Cardiac septum (tissue), 1 donor: ENCODE measurements around the gene SCEL. TPM values are rescaled to one million over a fixed set of nuclear protein-coding genes. Genes with fewer than 3 reads are reported as not detected.
"Not testable (repeated sequence)": the region's sequence is repeated elsewhere in the genome, so short reads cannot be mapped to it uniquely, and the experiment has no call there.

ENCODE experiments used
- DNase-seq: peaks from one replicate; pipeline ENCODE4 v3.0.0-alpha.2; 2020; ENCODE audit warnings: low spot score
- intact Hi-C: fragments of 100-400 bp; cut with DNase I; formaldehyde crosslinking; loops from one replicate; pipeline ENCODE4 v1.14.0; 2022
- total RNA-seq: library from RNA; stranded (reverse); fragmentation: NEBNext Ultra II Directional; extraction: Animal tissue kit (Norgen Biotek cat#: 25700); gene quantifications from one replicate; pipeline ENCODE4 v1.2.1, GENCODE V29; 2021
- donor health status: DM: no; HTN: no; CAD: no.

SCEL gene
- total RNA-seq, 1 donor from 2014 or later = not detected

- intact Hi-C loops = no loop called here
- no peak for DNase-seq
These were observed 84.6 kb downstream of the SCEL start for GRCh38 chr13:77620138-77620537.

DNA sequence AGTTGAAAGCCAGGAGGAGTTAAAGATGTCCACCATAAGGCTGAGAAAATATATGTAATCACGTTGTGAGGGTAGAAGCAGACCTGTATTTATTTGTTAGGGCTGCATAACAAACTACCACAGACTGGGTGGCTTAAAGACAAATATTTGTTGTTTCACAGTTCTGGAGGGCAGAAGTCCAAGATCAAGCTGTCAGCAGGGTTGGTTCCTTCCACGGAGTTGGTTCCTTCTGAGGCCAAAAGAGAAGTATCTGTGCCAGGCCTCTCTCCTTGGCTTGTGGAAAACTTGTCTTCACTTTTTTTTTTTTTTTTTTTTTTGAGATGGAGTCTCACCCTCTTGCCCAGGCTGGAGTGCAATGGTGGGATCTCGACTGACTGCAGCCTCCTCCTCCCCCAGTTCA is 88.3 kb downstream of the SCEL start:
- intact Hi-C loops = no loop called here
- DNase-seq = no peak

DNA sequence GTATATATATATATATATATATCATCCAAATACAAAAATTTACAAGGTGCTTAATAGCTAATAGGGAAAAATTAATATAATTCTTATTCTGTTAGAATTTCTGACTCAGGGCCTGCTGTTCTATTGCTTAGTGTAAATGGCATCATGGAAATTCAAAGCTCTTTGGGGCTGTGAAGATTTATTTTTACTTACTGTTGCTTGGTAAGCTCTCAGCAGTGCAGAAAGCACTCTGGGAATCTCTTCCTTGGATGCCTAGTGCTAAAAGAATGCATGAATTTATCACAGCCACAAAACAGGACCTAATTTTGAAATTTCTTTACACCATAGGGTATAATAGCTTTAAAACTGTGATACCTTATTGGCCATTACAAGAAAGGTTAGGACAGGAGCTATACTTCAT is 92.7 kb downstream of the SCEL start:
- intact Hi-C loops = no loop called here
- DNase-seq = no peak

- DNase-seq = no peak
- intact Hi-C loops = no loop called here
These were observed 102.1 kb downstream of the SCEL start for GRCh38 chr13:77637588-77637987.

DNA sequence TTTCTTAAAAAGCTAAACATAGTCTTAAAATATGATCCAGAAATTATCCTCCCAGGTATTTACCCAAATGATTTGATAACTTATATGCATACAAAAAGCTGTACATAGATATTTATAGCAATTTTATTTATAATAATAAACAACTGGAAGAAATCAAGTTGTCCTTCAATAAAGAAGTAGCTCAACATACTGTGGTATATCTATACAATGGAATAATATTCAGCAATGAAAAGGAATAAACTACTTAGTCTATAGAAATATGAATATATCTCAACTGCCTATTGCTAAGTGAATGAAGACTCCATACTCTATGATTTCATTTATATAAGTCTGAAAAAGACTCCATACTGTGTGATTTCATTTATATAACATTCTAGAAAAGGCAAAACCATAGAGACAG is 114.9 kb downstream of the SCEL start:
- intact Hi-C loops = no loop called here
- DNase-seq = no peak

GRCh38 chr13:77653301-77653700 is 117.8 kb downstream of the SCEL start:
- DNase-seq = no peak
- intact Hi-C loops = no loop called here

- DNase-seq, intact Hi-C loops: not testable (repeated sequence)
These were observed 124.5 kb downstream of the SCEL start for GRCh38 chr13:77660016-77660415.

- intact Hi-C loops = no loop called here
- no peak for DNase-seq
These were observed 125.3 kb downstream of the SCEL start for GRCh38 chr13:77660841-77661250.

DNA sequence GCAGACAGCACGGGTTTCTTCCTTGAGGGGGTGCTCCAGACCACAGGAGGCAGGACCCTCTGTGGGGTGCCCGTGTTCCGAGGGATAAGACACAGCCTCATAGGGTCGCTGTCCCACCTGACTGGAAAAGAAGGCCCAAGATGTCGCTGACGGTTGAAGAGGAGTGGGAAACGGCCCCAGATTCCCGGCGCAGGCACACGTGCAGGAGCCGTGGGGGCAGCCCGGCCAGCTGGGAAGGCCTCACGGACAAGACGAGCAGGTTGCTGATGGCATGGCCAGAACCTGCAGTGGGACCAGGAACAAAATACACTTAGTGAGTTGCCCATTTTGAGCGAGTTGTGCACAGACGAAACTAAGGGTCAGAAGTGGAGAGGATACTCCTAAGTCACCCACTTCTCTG is 126.8 kb downstream of the SCEL start:
- intact Hi-C loops, DNase-seq: not testable (repeated sequence)

DNA sequence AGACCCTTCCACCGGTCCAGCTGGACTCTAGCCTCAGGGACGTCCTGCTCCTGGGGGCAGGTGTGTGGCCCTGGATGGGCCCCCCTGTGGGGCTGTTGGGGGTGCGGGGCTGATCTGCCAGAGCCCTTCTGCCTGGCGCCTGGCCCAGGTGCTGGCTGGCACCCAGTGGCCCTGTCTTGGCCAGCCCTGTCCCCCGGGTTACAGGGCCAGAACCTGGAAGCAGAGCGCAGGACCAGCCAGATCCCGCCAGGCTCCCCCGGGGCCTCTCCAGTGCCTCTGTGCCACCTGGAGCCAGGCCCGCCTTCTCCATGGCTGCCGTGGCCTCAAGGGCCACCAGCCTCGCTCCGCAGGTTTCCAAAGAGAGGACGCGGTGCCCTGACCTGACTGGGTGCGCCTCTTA is 127.3 kb downstream of the SCEL start:
- intact Hi-C loops, DNase-seq: not testable (repeated sequence)

DNA sequence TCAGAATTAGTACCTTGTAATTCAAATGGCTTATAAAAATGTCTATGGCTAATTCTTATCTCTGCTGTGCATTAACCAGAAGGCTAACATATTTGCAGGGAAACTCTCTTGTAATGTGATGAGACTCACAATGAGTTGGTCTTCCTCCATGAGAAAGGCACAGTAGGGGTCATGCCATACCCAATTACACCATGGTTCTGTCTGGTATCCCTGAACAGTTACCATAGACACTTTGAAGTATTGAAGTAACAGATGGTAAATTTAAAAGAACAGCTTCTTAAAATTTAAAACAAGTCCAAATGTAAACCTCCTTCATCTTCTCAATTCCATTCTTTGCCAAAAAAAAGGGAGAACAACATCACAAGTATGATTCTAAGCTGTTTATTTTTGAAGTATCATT is 139.3 kb downstream of the SCEL start:
- intact Hi-C loops = no loop called here
- DNase-seq = no peak

DNA sequence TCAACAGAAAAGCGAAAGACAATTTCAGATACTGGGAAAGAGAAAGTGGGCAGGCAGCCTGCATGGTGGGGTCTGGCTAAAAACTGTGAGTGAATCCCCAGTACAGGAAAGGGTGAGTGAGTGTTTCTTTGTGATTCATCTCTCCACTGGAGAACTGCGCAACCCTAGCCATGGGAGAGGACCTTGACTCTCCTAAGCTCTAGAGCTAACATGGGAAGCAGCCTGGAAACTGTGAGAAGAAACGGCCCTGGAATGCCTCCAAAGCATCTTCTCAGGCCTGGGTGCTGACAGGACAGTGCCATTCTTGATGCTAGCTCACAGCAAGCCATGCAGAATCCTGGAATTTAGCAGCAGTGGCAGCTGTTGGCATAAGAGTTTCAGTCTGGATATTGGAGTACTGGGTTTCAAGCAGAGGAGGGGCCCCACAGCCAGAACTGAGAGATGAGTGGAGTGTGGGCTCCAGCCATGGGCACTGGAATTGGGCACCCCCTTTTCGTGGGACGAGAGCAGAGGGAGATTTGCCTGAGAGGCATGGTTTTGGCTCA is 143.3 kb downstream of the SCEL start:
- peak; percentile 64 for DNase-seq

DNA sequence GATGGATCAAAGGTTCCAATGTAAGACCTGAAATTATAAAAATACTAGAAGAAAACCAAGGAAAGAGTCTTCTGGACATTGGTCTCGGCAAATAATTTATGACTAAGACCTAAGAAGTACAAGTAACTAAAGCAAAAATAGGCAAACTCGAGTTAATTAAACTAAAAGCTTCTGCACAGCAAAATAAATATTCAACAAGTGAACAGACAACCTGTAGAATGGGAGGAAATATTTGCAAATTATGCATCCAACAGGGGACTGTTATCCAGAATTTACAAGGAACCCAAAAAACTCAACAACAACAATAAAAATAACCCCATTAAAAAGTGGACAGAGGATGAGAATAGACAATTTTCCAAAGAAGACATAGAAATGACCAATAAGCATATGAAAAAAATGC is 152.3 kb downstream of the SCEL start:
- intact Hi-C loops = no loop called here
- DNase-seq = no peak

More for the DNA sequence above, 143.3 kb downstream of the SCEL start:
- intact Hi-C loops = no loop called here

DNA sequence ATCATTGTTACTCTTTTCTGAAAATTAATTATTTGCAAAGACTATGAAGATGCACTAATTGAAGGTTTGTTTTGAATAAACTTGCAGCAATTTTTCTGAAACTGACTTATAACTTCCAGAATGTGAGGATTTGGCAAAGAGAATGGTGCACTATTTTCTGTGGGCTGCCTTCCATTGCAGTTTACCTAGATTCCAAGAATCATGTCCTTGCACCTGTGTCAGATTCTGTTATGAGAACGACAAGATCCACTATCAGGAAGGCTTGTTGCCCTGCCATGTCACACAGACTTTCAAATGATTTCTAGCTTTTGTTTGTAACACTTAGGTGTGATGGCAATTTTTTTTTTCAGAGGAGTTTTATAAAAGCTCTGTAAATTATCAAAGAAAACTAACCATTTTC is 156.4 kb downstream of the SCEL start:
- intact Hi-C loops = no loop called here
- DNase-seq = no peak

- intact Hi-C loops = no loop called here
These were observed 157.4 kb downstream of the SCEL start for GRCh38 chr13:77692746-77693448.

DNA sequence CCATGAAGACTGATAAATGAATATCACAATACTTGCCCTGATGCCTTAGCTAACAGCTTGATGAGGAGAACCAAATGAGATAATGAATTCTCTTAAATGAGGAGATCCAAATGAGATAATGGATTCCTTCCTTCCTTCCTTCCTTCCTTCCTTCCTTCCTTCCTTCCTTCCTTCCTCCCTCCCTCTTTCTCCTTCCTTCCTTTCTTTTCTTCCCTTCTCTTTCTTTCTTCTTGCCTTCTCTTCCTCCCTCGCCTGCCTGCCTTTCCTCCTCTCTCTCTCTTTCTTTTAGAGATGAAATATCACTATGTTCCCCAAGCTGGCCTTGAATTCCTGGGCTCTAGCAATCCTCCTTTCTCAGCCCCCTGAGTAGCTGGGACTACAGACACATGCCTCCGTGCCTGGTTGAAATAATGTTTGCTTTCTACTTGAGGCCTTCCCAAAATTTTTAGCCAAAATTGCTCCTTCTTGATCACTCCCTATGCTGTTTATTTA is 158.0 kb downstream of the SCEL start:
- no peak for DNase-seq
- intact Hi-C loops = no loop called here

More at GRCh38 chr13:77692746-77693448, 157.4 kb downstream of the SCEL start:
- DNase-seq = no peak

Other genes starting within 250 kb of the SCEL start
- 62.1 TPM for gene MYCBP2, start 208.6 kb upstream of the SCEL start, total RNA-seq
- 3.8 TPM for gene SLAIN1, start 162.0 kb downstream of the SCEL start, total RNA-seq